Testis (tissue), 2 donors: Measurements from ENCODE around the gene SUFU.

Source experiments
- POLR2A ChIP-seq: fragments of 450-650 bp; IDR thresholded peaks from one replicate; pipeline ENCODE4 v1.6.1; 2017; ENCODE audit warnings: antibody characterized with exemption, mild to moderate bottlenecking, moderate library complexity
- TF ChIP-seq, protein P1 (sequence below), 3 experiments: fragments of 450-650 bp in 2 of 3; fragments of 200-600 bp in 1 of 3; sonication (generic) in 1 of 3; IDR thresholded peaks; one replicate each; pipeline ENCODE4 v1.5.1; 2016 to 2019; ENCODE audit warnings: antibody characterized with exemption in 3 of 3, mild to moderate bottlenecking in 2 of 3, moderate library complexity in 1 of 3

DNA sequence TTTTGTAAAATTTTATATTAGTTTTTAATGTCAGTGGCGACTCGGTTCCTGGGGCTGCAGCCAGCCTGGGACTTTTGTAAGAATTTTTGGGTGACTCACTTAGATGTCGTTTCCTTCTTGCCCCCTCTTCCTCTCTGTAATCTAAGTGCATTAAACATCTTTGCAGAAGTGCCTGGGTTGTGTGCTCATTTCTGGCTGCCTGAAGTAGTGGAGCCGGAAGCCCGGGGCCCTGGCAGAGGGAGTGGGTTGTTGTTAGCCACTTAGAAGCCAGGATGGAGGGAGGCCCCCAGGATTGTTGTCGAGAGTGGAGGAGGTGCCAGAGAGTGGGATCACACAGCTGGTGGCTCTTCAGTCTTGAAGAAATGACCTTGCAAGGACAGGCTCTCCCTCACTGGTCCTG lies 129.5 kb downstream of the SUFU start:
- TF ChIP-seq, protein P1, sequence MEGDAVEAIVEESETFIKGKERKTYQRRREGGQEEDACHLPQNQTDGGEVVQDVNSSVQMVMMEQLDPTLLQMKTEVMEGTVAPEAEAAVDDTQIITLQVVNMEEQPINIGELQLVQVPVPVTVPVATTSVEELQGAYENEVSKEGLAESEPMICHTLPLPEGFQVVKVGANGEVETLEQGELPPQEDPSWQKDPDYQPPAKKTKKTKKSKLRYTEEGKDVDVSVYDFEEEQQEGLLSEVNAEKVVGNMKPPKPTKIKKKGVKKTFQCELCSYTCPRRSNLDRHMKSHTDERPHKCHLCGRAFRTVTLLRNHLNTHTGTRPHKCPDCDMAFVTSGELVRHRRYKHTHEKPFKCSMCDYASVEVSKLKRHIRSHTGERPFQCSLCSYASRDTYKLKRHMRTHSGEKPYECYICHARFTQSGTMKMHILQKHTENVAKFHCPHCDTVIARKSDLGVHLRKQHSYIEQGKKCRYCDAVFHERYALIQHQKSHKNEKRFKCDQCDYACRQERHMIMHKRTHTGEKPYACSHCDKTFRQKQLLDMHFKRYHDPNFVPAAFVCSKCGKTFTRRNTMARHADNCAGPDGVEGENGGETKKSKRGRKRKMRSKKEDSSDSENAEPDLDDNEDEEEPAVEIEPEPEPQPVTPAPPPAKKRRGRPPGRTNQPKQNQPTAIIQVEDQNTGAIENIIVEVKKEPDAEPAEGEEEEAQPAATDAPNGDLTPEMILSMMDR (IDR thresholded peaks at IDR 0.05) = no peak
- no peak for TF ChIP-seq POLR2A
